ENCODE results near the gene P2RX3.
A peak's percentile ranks its signal among the peaks of the same experiment; 100 is the strongest.
"Not testable (repeated sequence)": the region's sequence is repeated elsewhere in the genome, so short reads cannot be mapped to it uniquely, and the experiment has no call there.

Gene P2RX3

GRCh38 chr11:57325735-57326048, 12.5 kb upstream of the P2RX3 start:
- DNase-seq: no peak

GRCh38 chr11:57327721-57328120, 10.4 kb upstream of the P2RX3 start:
- no peak for DNase-seq

- no peak for DNase-seq
Observed at GRCh38 chr11:57330029-57330428, 8.1 kb upstream of the P2RX3 start.

- no peak for DNase-seq
Observed at GRCh38 chr11:57331720-57332119, 6.4 kb upstream of the P2RX3 start.

- DNase-seq: no peak
Observed at GRCh38 chr11:57332694-57333440, 5.3 kb upstream of the P2RX3 start.

GRCh38 chr11:57335023-57335342, 3.2 kb upstream of the P2RX3 start:
- DNase-seq: no peak

- peak in 1 of 2 experiments; percentile 53 for DNase-seq
Observed at GRCh38 chr11:57335343-57336110, 2.6 kb upstream of the P2RX3 start, which contains the start of gene SSRP1. Gene SSRP1, minus strand, starts transcription at chr11:57335892. Its CDS starts 771 bp downstream, at chr11:57335121.

- DNase-seq: no peak
Observed at GRCh38 chr11:57336111-57336666, 2.0 kb upstream of the P2RX3 start.

DNA sequence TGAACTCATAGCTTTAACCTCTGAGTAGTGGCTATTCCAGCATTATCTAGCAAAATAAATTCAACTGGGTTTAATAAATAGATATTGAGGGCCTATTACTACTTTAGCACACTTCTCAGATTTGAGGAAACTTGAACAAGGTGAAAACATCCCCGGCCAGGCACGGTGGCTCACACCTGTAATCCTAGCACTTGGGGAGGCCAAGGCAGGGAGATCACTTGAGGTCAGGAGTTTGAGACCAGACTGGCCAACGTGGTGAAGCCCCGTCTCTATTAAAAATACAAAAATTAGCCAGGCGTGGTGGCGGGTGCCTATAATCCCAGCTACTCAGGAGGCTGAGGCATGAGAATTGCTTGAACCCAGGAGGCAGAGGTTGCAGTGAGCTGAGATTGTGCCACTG, 1.3 kb upstream of the P2RX3 start:
- not testable (repeated sequence) for DNase-seq

GRCh38 chr11:57339328-57339727, 1.2 kb downstream of the P2RX3 start:
- DNase-seq: no peak

DNA sequence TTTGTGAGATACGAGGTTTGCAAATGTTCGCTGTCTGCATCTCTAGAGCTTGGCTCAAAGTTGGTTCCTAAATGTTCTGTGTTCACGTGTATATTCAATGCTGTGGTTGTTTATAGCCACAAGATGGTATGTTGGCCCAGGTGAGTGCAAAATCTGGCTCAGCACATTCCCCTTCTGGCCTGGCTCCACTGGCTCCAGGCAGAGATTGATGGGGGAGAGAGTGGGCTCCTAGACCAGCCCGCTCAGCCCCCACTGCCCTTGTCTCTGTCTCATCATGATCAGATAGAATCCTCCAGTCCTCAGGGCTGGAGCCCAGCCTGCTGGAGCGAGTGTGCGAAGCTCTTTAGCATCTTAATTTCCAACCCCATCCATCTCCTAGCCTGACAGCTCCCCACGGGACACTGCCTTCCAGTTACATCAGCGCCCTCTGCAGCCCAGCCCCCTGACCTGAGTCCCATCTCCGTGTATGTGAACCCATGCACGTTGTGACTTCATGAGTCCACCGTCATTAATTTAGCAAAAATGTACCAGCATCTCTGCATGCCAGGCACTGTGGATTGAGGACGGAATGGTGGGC, 2.0 kb downstream of the P2RX3 start:
- DNase-seq: no peak

DNA sequence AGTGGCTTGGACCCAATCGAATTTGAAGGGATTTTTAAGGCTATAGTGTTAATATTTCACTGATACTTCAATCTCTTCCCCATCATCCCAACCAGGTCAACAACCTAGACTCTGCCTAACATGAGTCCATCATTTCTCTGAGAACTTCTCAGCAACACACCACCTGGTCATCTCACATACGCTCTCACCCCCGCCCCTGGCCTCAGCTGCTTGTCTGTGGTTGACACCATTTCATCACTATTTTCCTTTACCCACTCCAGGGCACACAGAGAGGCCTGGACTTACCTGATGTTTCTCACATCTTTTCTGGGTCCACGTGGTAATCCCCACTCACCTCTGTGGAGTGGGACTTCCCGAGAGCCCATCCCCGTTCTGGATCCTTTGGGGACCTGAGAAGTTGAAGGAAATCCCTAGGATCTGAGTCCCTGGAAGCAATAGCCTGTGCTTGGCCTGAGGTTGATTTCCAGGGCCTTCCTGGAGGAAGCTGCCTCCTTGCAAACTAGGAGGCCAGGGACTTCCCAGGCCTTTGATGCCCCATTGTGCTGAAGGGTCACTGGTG, 3.2 kb downstream of the P2RX3 start:
- DNase-seq: no peak

DNA sequence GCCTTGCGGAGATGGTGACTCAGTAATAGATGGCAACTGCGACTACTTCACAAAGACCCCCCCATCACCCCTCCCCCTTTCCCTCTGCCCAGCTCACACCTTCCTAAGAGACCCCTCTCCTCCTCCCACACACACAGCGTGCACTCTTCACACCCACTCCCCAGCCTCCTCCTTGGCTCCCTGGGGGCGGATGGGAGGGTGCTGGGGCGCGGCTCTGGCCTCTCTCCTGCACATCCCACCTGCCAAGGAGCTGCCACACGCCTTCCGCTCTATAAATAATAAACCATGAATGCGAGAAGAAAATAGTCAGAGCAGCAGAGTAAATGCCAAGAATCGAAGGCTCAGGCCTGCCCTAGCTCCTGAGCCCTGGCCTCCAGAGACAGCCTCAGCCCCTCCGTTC, 4.5 kb downstream of the P2RX3 start:
- no peak for DNase-seq

- DNase-seq: peak; percentile 10 to 31
Observed at GRCh38 chr11:57343825-57344224, 5.7 kb downstream of the P2RX3 start.

DNA sequence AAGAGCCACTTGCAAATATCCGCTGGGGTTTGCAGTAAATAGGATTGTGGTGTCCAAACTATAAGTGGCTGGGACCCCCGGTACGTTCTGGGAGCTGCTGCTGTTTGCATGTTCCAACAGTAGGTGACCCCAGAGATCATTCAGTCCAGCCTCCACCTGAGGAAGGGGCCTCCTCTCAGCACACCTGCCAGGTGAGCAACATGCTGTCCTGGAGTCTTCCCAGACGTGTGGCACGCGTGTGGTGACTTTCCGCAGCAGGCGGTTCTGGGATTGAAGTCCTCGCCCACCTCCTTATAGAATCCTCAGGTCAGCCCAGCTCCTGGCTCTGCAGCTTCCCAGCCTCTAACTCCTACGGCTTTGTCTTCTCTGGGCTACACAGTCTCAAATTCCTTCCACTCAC, 6.7 kb downstream of the P2RX3 start:
- DNase-seq: no peak

GRCh38 chr11:57345555-57346211, 7.5 kb downstream of the P2RX3 start:
- peak; percentile 52 to 56 for DNase-seq

GRCh38 chr11:57347336-57347735, 9.2 kb downstream of the P2RX3 start:
- no peak for DNase-seq

- DNase-seq: no peak
Observed at GRCh38 chr11:57348052-57348451, 9.9 kb downstream of the P2RX3 start.

- DNase-seq: no peak
Observed at GRCh38 chr11:57348636-57349313, 10.6 kb downstream of the P2RX3 start.

GRCh38 chr11:57349491-57350274, 11.5 kb downstream of the P2RX3 start:
- DNase-seq: peak in 1 of 2 experiments; percentile 7

DNA sequence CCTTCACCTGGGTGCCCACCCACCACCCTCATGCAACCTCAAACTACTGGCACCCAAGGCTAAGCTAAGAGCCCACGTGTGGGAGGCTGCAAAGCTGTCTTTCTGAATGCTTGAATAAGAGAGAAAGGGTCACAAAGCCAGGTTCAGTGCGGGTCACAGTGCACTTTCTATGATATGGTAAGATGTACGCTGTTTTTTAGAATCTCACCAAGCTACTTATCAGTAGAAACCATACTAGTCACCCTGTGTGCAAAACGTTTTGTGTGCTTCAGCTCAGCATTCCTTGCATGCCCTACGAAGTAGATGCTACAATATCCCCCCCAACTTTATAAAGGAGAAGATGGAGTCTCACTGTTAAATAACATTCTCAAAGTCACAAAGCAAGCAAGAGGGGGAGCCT, 14.9 kb downstream of the P2RX3 start:
- no peak for DNase-seq

- no peak for DNase-seq
Observed at GRCh38 chr11:57353446-57353845, 15.3 kb downstream of the P2RX3 start.
